Endothelial cell of umbilical vein (primary cell): ENCODE measurements around the gene PDLIM4. TPM values are rescaled to one million over a fixed set of nuclear protein-coding genes. Genes with fewer than 3 reads are reported as not detected.
A peak's percentile ranks its signal among the peaks of the same experiment; 100 is the strongest.

ENCODE experiments used
- BruUV-seq: library from RNA; stranded (reverse); fragments of 400-500 nt; replicated peaks from 2 replicates; lab custom pipeline; 2021; lab: Mats Ljungman, UMichigan
- CTCF ChIA-PET: fragments of 300-600, 350-600 bp; sonication (Branson Sonifier 250); formaldehyde crosslinking; loops from one replicate; lab custom pipeline; 2021; ENCODE audit warnings: antibody characterized with exemption, inconsistent platforms; lab: Charles Lee
- POLR2A ChIA-PET: fragments of 300-600, 350-600 bp; sonication (Branson Sonifier 250); formaldehyde crosslinking; loops from one replicate; lab custom pipeline; 2021; ENCODE audit warnings: antibody characterized with exemption, inconsistent platforms; lab: Charles Lee
- DNase-seq: peaks from one replicate; pipeline ENCODE4 v3.0.0-alpha.2; 2011; ENCODE audit warnings: low read depth, low spot score
- FAIRE-seq: peaks from 2 replicates; lab custom pipeline; 2011; peaks lifted over from hg19 to GRCh38; lab: Jason Lieb, UNC
- H2AFZ ChIP-seq: 2 replicates; pipeline ENCODE4 v1.6.0; 2012; ENCODE audit warnings: low read depth, low read length, control low read depth, inconsistent platforms
- H3K27ac ChIP-seq: 2 replicates; pipeline ENCODE4 v1.5.1; 2011; ENCODE audit warnings: low read depth, mild to moderate bottlenecking, control low read depth, low read length, moderate library complexity; ENCODE audit not compliant: insufficient read depth
- H3K27me3 ChIP-seq, 2 experiments: 2 replicates each; pipeline versions ENCODE4 v1.6.0 to v1.6.1; 2011; ENCODE audit warnings: low read length in 2 of 2, mixed read lengths in 1 of 2; ENCODE audit not compliant: control insufficient read depth in 2 of 2, insufficient read depth in 2 of 2
- H3K36me3 ChIP-seq, 2 experiments: 2 replicates in 1 of 2; 3 replicates in 1 of 2; pipeline ENCODE4 v1.5.1; 2011; ENCODE audit warnings: low read length in 2 of 2, mild to moderate bottlenecking in 1 of 2, moderate library complexity in 1 of 2; ENCODE audit not compliant: control insufficient read depth in 2 of 2, insufficient read depth in 2 of 2; ENCODE audit errors: extremely low read depth in 1 of 2
- H3K4me1 ChIP-seq: 3 replicates; pipeline ENCODE4 v1.5.1; 2011; ENCODE audit warnings: mild to moderate bottlenecking, low read length; ENCODE audit not compliant: control insufficient read depth, insufficient read depth; ENCODE audit errors: extremely low read depth
- H3K4me2 ChIP-seq: 2 replicates; pipeline ENCODE4 v1.6.1; 2011; ENCODE audit warnings: low read length, control low read depth, mixed read lengths; ENCODE audit not compliant: insufficient read depth
- H3K4me3 ChIP-seq, 3 experiments: fragments of 200-600 bp in 1 of 3; sonication (generic), shearing (Covaris generic) in 1 of 3; replicated peaks in 1 of 3; 2 replicates each; pipeline ENCODE4 v1.5.1; 2011 to 2016; ENCODE audit warnings: control low read depth in 3 of 3, low read length in 3 of 3, mild to moderate bottlenecking in 2 of 3, inconsistent platforms in 1 of 3, low read depth in 1 of 3, moderate library complexity in 1 of 3; ENCODE audit not compliant: insufficient read depth in 1 of 3
- H3K79me2 ChIP-seq: 2 replicates; pipeline ENCODE4 v1.6.0; 2012; ENCODE audit warnings: low read length, inconsistent platforms; ENCODE audit not compliant: control insufficient read depth, insufficient read depth
- H3K9ac ChIP-seq: replicated peaks from 2 replicates; pipeline ENCODE3; 2011; ENCODE audit warnings: low read length, control low read depth; ENCODE audit not compliant: insufficient read depth; ENCODE audit errors: extremely low read depth
- H3K9me1 ChIP-seq: replicated peaks from 3 replicates; pipeline ENCODE4 v1.6.0; 2011; ENCODE audit warnings: mild to moderate bottlenecking, low read length; ENCODE audit not compliant: control insufficient read depth, insufficient read depth; ENCODE audit errors: extremely low read depth
- H3K9me3 ChIP-seq: replicated peaks from 2 replicates; pipeline ENCODE4 v1.5.1; 2012; ENCODE audit warnings: low read length, inconsistent platforms; ENCODE audit not compliant: control insufficient read depth, insufficient read depth
- H4K20me1 ChIP-seq: replicated peaks from 2 replicates; pipeline ENCODE3; 2011; ENCODE audit warnings: mild to moderate bottlenecking, low read length; ENCODE audit not compliant: control insufficient read depth, insufficient read depth; ENCODE audit errors: extremely low read depth
- EZH2 ChIP-seq: IDR thresholded peaks from 2 replicates; pipeline ENCODE4 v1.6.1; 2012; ENCODE audit warnings: borderline replicate concordance, low read depth, mild to moderate bottlenecking, moderate library complexity, low read length, inconsistent platforms; ENCODE audit not compliant: severe bottlenecking
- FOS ChIP-seq: IDR thresholded peaks from 2 replicates; pipeline ENCODE4 v1.6.1; 2011; ENCODE audit warnings: mild to moderate bottlenecking, low read length, moderate library complexity, borderline replicate concordance; ENCODE audit not compliant: insufficient read depth
- GATA2 ChIP-seq: IDR thresholded peaks from 2 replicates; pipeline ENCODE4 v1.7.0; 2011; ENCODE audit warnings: low read depth, mild to moderate bottlenecking, moderate library complexity, mixed read lengths, low read length; ENCODE audit not compliant: insufficient read length, insufficient read depth
- JUN ChIP-seq: IDR thresholded peaks from 2 replicates; pipeline ENCODE4 v1.6.1; 2011; ENCODE audit warnings: borderline replicate concordance, low read depth; ENCODE audit not compliant: insufficient read length, insufficient read depth
- MYC ChIP-seq: IDR thresholded peaks from one replicate; pipeline ENCODE4 v1.6.1; 2011; ENCODE audit warnings: mild to moderate bottlenecking, low read depth, low read length
- POLR2A ChIP-seq: IDR thresholded peaks from 2 replicates; pipeline ENCODE4 v1.6.1; 2012; ENCODE audit warnings: low read depth, mild to moderate bottlenecking, control low read depth, low read length
- POLR2AphosphoS5 ChIP-seq: IDR thresholded peaks from 2 replicates; pipeline ENCODE4 v1.6.1; 2012; ENCODE audit warnings: low read depth, mild to moderate bottlenecking, control low read depth, low read length, moderate library complexity; ENCODE audit not compliant: insufficient read depth
- dilution Hi-C: fragments of 300-500 bp; cut with MboI; formaldehyde crosslinking; loops from one replicate; pipeline ENCODE4 v1.15.0; 2019; ENCODE audit warnings: low sequenced_read_pairs; ENCODE audit not compliant: extremely low pct_ligation_motif_present
- intact Hi-C: fragments of 100-400 bp; cut with micrococcal nuclease; formaldehyde crosslinking; loops from one replicate; pipeline ENCODE4 v1.10.0; 2022
- polyA plus RNA-seq, 4 experiments: library from polyadenylated mRNA; depleted of rRNA in 3 of 4; stranded (reverse) in 3 of 4; unstranded in 1 of 4; fragments of >200 nt; gene quantifications; 2 replicates each; pipeline versions ENCODE4 v1.2.1 to v1.2.3, GENCODE V29; 2011 to 2012; ENCODE audit warnings: missing spikeins in 1 of 4
- total RNA-seq: library from RNA; stranded (reverse); gene quantifications from 2 replicates; pipeline ENCODE4 v1.2.3, GENCODE V29; 2021
- TF ChIP-seq, protein P1 (sequence below): IDR thresholded peaks from 2 replicates; pipeline ENCODE4 v1.6.1; 2011; ENCODE audit not compliant: insufficient read depth, insufficient read length
- TF ChIP-seq, protein P2 (sequence below), 2 donors: IDR thresholded peaks; 1 replicate in 1 of 2; 2 replicates in 1 of 2; pipeline ENCODE4 v1.5.1; 2011; ENCODE audit warnings: low read length in 2 of 2, mild to moderate bottlenecking in 2 of 2, moderate library complexity in 2 of 2, control low read depth in 1 of 2, inconsistent platforms in 1 of 2, low read depth in 1 of 2; ENCODE audit not compliant: insufficient read depth in 1 of 2; ENCODE audit errors: extremely low read depth in 1 of 2

The PDLIM4 gene
- total and polyA plus RNA-seq, 2 donors (not counting 3 experiments of a cell fraction or from before 2014, with no cell fraction given) = 65.7 to 112 TPM

DNA sequence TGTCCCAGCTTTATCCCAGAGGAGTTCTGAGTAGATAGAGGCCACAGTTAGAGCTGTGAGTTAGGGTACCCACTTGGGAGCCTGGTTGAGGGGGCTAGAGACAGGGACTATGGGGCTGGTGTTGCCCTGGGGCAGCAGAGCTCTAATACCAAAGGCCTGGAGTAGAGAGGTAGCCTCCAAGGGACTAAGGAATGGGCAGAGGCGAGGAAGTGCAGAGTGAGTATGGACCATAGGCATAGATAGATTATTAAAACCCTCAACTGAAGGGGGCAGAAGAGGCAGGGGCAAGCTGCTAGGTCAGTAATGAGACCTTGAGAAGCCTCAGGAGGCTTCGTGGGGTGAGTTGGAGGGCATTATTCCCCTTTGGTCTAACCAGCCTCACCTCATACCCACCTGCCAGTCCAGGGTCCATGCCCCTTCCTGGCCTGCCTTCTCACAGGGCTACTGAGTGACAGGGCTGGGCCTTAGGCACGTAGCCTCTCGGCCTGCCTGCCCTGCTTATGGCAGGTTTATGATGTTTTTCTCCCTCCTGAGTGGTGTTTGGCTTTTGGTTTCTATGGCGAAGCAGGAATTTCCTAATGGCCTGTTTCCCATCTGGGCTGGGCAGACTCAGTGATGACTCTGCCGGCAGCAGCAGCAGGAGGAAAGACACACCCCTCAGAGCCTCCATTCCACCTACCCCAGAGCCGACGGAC, 8.0 kb downstream of the PDLIM4 start:
- TSS peak; percentile 74 for BruUV-seq
- DNase-seq (peak; percentile 98), FAIRE-seq (peak; percentile 99)
- H3K36me3 ChIP-seq = peaks cover 8 to 19% of the 10 kb centered on the region in 2 experiments
- no peaks in the 10 kb centered on the region for H3K9me3 ChIP-seq
- no peak overlapping the region for H3K4me3 ChIP-seq
- H3K9ac ChIP-seq = peak overlapping the region; percentile 55
- H3K4me2 ChIP-seq = no peak overlapping the region
- CTCF ChIA-PET = interaction anchor here (1.0 to 7.8 kb wide), 4 partner anchors 28 to 202 kb away, joined by 3 to 93 read pairs (median 4); partner anchors contain the start of gene SLC22A4
- no peak overlapping the region for H2AFZ ChIP-seq
- no peaks in the 10 kb centered on the region for H3K27me3 ChIP-seq
- H3K79me2 ChIP-seq = peaks cover 18% of the 10 kb centered on the region
- TF ChIP-seq, protein P1, sequence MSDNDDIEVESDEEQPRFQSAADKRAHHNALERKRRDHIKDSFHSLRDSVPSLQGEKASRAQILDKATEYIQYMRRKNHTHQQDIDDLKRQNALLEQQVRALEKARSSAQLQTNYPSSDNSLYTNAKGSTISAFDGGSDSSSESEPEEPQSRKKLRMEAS = no peak
- no peak for TF ChIP-seq POLR2A
- no peak for TF ChIP-seq EZH2
- TF ChIP-seq POLR2AphosphoS5 = peak; percentile 29
- TF ChIP-seq JUN = no peak
- TF ChIP-seq GATA2 = no peak
- no peak for TF ChIP-seq MYC
- TF ChIP-seq, protein P2, sequence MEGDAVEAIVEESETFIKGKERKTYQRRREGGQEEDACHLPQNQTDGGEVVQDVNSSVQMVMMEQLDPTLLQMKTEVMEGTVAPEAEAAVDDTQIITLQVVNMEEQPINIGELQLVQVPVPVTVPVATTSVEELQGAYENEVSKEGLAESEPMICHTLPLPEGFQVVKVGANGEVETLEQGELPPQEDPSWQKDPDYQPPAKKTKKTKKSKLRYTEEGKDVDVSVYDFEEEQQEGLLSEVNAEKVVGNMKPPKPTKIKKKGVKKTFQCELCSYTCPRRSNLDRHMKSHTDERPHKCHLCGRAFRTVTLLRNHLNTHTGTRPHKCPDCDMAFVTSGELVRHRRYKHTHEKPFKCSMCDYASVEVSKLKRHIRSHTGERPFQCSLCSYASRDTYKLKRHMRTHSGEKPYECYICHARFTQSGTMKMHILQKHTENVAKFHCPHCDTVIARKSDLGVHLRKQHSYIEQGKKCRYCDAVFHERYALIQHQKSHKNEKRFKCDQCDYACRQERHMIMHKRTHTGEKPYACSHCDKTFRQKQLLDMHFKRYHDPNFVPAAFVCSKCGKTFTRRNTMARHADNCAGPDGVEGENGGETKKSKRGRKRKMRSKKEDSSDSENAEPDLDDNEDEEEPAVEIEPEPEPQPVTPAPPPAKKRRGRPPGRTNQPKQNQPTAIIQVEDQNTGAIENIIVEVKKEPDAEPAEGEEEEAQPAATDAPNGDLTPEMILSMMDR (IDR thresholded peaks at IDR 0.05; ENCODE audit: extremely low read depth in 1 of 2, insufficient read depth in 1 of 2, low read depth in 1 of 2, low read length in 2 of 2) = peak in 1 of 2 donors; percentile 7
- TF ChIP-seq FOS = no peak
- no peaks in the 10 kb centered on the region for H4K20me1 ChIP-seq
- dilution Hi-C loops = no loop called here
- POLR2A ChIA-PET = interaction anchor here (1.8 kb wide), 1 partner anchor 29 kb away, joined by 6 read pairs; the partner anchor contains the start of gene SLC22A4
- H3K9me1 ChIP-seq = no peaks in the 10 kb centered on the region
- H3K4me1 ChIP-seq = peaks cover 61% of the 10 kb centered on the region
- intact Hi-C loops = loop anchor here (1.0 to 10.0 kb wide), 4 partner anchors 28 to 451 kb away; no protein-coding TSS in a partner anchor
- peak overlapping the region; percentile 89 for H3K27ac ChIP-seq
